GM19438 (cell line): ENCODE results near the gene GRIN2C.

Experiments
- ATAC-seq: cut with Tn5 transposase; IDR thresholded peaks from one replicate; pipeline ENCODE4 v1.9.1; 2021; ENCODE audit warnings: low read depth; ENCODE audit not compliant: unreplicated experiment

The GRIN2C gene

GRCh38 chr17:74804683-74805082 lies 55.0 kb downstream of the GRIN2C start:
- no peak for ATAC-seq

- ATAC-seq = no peak
Measured at GRCh38 chr17:74803971-74804370, 55.7 kb downstream of the GRIN2C start.

- no peak for ATAC-seq
Measured at GRCh38 chr17:74803388-74803930, 56.2 kb downstream of the GRIN2C start.

- no peak for ATAC-seq
Measured at GRCh38 chr17:74801896-74802295, 57.8 kb downstream of the GRIN2C start.

- ATAC-seq = no peak
Measured at GRCh38 chr17:74800531-74800930, 59.2 kb downstream of the GRIN2C start.

GRCh38 chr17:74799097-74799496 lies 60.6 kb downstream of the GRIN2C start:
- no peak for ATAC-seq

GRCh38 chr17:74798239-74798707 lies 61.4 kb downstream of the GRIN2C start:
- no peak for ATAC-seq

- no peak for ATAC-seq
Measured at GRCh38 chr17:74797824-74798223, 61.9 kb downstream of the GRIN2C start.

- ATAC-seq = no peak
Measured at GRCh38 chr17:74796866-74797265, 62.8 kb downstream of the GRIN2C start.

- no peak for ATAC-seq
Measured at GRCh38 chr17:74796211-74796610, 63.5 kb downstream of the GRIN2C start.

GRCh38 chr17:74795327-74796020 lies 64.2 kb downstream of the GRIN2C start:
- no peak for ATAC-seq

GRCh38 chr17:74792586-74793105 lies 67.0 kb downstream of the GRIN2C start:
- no peak for ATAC-seq
